Embryonic facial prominence (tissue), 1 donor: ENCODE data around the gene AFAP1.

Experiments used
- DNase-seq: peaks from one replicate; pipeline ENCODE4 v3.0.0-alpha.2; 2016; ENCODE audit errors: extremely low spot score

Gene AFAP1

DNA sequence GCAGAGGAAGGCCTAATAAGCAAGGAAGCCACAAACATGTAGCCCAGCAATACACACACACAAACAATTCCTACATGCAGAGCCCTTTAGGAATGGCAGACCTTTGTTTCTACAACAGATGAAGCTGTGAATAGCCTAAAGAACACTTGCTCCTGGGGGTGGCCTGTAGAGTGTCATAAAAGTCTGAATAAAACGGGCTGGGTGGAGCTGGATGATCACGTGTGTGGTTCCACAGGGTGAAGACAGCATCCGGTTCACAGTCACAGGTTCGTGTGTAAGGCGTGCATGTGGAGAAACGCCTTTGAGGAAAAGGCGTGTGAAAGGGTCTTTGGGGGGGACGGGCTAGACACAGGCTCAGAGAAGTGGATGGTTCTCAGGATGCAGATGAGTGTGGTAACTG, 156.1 kb downstream of the AFAP1 start:
- no peak for DNase-seq

DNA sequence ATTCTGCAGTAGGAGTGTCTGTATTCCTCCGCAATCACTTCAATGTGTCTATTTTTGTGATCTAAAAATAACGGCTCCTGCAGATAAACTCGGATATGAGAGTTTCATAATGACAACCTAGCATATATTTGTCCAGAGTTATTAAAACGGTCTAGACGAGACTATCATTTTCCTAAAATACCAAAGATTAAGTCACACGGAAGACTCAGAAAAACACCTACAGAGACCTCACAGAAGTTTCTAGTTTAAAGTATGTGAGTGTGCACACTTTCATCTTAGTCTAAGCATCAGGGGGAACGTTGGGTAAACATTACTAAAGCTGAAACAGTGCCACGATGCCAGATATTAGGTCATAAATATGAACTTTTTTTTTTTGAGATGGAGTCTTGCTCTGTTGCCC, 156.9 kb downstream of the AFAP1 start:
- no peak for DNase-seq

DNA sequence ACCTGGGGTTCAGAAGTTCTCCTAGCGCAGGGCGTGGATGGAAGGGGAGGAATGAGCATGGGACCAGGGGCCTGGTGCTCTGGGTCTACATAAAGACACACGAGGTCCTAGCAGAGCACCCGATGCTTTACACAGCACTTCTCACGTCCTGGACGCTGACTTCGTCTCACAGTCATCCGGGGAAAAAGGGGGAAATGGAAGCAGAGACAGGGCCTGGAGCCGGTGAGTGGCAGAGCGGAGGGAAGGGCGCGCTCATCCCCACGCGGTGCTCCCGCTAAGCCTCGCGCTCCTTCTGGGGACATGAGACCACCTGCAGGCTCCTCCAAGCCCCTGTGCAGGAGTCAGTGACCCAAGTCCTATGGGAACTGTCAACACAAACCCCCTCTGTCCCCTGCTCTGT, 157.7 kb downstream of the AFAP1 start:
- no peak for DNase-seq

DNA sequence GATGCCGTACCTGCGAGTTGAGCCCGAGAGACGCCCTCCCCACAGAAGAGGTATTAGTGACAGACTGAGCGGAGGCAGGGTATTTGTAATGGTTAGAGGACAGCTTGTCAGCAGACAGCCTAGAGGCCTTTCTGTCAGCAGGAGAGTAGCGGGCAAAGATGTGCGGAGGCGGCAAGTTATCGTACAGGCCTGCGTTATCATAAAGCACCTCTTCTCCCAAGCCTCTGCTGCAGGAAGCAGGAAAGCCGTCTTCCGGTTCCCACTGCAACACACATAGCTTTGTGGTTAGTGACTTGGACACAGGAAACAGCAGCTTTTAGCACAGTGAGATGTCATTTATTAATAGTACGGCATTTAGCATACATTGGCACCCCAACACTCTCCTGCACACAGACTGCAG, 158.3 kb downstream of the AFAP1 start:
- no peak for DNase-seq

DNA sequence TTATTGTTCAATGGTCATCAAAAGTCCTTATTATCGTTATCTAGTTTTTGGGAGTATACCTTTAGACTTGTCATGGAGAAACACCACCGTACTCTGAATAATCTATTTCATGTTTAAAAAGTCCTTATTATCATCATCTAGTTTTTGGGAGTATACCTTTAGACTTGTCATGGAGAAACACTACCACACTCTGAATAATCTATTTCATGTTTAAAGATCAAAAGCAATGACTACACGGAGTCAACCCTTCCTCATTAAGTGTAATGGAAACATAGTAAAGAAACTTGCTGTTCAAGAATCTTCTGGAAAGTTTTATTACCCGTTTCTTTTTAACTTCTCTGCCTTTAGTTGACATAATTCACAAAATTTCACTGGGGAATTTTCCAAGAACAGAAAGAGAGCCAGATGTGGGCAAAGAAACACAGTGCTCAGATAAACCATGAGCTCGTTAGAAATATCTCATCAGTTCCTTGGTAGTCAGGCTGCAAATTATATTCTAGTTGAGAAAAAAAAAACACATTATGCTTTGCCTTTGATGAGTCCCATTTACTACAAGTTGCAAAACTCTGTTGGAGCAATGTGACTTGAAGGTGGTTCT, 158.8 kb downstream of the AFAP1 start:
- DNase-seq: no peak

DNA sequence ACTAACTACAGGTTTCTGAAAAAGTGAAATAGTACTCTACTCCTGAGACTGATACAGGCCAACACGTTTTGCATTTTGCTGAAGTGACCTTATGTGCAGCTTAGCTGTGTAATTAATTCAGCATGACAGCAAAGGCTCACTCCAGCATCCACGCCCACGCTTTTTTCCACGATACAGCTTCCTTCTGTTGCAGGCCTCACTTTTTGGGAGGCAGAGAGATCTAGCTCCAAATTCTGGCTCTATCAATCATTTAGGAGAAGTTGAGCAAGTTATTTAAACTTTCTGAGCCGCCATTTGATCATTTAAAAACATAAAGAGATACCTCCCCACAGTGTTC, 160.3 kb downstream of the AFAP1 start:
- no peak for DNase-seq

DNA sequence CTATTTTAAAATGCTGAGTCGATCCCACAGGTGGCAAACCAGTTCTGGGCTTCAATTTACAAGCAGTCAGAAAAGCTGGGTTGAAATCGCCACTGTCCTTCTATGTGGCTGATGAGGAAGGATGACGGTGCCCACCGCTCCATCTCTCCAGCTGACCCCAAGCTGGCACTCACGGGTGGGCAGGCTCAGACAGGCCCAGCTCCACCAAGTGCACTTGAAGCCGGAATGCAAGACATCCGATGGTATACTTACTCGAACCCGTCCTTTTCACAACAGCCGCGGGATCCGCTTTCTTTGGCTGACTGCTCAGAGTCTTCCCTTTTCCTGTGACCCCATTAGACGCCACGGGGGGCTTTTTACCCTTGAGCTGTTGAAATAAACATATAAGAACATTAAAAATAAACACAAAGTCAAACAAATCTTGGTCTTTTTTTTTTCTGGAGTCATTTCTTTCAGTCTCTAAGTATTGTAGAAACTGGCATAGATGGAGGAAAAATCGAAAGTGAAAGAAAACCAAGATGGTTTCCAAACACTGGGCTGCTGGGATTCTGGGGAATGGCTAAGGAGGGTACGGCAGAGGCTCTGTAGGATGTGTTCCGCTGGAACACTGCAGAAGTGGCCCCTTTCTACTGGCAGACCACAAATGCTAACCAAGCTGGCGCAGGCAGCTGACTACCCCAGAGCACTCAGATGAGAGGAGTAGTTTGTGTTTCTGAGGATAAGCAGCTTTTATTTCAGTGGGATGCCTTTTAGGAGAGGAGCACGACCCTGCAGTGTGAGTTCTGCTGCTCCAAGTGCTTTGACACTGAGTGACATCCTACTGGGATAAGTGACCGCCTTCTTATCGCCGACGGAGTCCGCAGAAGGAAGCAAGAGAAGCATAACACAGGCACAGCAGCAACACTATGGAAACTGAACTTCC, 160.9 kb downstream of the AFAP1 start:
- DNase-seq: no peak

DNA sequence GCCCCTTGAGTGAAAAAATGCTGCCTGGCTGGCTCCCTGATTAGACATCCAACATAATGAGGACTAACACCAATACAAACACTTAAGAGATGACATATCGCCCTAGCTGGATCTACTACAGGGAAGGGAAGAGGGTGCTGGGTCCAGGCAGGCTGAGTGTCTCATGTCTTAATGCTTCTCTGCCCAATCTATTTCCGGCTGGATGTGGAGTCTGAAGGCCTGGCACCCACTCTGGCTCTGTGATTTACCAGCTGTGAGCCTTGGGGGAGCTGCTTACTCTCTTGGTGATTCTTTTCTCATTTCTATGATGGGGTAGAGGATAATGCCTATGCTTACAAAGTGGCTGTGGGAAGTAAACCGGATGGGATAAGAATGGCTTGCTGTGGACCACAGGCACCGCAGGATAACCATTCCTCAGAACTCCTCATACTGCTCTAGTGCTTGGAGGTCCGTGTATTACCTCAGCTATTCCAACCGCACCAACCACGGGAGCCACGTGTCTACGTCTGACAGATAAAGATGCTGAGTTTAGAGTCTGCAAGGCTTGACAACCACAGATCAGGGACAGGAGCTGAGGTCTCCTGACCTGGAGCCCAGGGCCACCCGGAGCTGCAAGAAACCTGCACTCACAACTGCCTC, 161.7 kb downstream of the AFAP1 start:
- DNase-seq: no peak

DNA sequence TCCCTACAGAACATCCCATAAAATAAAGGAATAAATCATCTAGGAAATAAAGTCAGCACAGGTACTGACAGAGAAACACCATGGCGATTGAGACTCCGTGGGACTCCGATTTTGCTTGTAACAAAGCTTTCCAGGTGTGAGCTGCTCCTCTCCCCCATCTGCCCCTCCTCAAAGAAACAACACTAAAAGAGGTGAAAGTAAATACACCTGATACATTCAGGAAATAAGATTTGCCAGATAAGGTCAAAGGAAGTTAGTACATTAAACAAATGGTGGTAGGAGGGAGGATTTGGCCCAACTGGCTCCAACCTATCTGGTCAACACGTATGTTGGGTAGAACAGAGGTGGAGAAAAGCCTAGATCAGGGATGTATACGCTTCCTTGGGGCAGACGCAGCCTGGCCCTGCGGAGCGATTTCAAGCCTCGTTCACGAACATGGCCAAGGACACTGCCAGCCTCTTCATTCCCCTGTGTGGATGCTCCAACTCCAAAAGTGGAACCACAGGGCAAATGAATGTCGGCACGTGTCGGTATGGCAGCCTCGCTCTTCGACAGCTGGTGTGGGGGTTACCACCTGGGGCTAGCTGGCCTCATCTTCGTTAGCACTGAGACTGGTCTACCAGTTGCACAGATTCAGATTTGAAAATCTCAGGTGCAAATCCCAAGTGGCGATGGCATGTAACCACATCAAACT, 162.5 kb downstream of the AFAP1 start:
- no peak for DNase-seq

DNA sequence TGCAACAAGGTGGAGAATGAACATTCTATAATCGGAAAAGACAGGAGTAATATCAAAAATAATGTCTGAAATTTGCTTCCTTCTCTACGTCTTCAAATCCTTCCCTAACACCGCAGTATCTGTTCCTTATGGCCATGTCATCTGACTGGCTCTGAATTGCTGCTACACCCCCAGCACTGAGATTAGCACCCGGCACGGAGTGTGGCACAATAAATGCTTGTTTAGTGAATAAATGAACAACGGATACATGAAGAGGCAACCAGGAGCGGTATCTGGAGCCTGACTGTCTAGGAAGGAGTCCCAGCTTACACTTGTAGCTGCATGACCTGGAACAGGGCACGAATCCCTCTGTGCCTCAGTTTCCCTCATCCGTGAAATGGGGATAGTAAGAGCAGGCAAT, 164.3 kb downstream of the AFAP1 start:
- DNase-seq: no peak

DNA sequence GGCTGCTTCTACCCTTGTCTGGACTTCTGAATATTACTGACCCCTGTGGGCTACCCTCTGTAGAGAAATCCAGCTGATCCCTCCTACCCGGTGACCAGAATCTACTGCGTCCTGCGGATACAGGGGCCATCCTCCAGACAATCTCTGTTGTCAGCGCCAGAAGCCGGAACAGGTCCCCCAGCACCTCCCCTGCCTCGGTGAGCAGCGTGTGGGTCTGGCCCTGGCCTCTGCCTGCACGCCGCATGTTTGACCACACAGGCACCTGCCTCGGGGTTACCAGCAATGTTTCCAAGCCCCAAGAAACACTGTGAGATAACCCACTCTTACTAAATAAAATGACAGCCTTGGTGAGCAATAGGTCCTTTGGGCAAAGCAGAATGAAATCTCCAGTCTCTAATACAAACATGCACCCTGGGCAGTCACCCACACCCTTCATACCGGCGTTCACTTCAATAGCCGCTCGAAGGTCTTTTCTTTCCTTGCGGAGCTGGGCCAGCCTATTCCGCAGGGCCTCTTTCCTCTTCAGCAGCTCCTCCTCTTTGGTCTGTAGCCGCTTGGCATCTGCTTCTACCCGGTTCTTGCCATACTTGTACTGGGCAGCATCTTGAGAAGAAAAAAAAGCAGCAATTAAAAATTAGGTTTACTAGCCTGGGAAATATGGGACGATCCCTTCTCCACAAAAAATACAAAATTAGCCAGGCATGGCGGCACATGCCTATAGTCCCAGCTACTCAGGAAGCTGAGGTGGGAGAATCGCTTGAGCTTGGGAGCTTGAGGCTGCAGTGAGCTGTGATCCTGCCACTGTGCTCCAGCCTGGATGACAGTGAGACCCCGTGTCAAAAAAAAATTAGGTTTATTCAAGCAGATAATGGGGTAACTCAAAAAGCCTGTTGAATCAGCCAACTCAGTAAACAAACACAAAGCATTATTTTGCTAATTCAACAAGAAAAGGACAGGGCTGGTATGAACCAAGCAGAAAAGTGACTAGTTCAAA, 165.1 kb downstream of the AFAP1 start:
- DNase-seq: no peak

DNA sequence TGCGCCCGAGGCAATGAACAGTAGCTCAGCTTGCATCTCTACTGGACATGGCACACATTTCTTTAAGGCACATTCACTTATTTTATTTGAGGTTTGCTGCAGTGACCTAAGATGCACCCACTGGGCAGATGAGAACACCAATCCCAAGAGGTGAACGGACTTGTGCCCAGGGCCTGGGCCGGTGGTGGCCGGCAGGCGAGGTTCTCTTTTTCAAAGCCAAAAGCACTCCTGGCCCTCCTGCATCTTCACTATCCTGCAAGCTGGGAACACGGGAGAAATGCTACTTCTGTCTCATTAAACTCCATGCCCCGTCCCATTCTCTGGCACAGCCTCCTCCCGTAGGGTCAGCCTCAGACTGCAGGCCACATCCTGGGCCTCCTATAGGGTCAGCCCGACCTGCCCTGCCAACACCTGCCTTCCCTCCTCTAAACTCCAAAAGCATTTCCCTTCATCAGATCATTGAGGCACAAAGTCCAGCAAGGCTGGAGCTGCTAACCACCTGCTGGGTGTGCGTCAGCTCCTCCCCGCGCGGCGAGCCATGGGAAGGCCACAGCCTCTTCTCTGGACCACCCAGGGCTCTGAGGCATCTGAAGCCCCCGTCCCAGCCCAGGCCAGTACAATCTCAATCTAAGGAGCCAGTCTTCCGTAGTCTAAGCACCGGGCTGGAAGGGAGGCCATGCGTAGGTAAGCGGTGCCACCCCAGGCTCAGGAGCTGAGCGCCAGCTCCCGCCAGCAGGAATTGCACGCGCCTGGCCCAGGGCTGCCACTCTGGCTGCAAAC, 166.1 kb downstream of the AFAP1 start:
- no peak for DNase-seq

DNA sequence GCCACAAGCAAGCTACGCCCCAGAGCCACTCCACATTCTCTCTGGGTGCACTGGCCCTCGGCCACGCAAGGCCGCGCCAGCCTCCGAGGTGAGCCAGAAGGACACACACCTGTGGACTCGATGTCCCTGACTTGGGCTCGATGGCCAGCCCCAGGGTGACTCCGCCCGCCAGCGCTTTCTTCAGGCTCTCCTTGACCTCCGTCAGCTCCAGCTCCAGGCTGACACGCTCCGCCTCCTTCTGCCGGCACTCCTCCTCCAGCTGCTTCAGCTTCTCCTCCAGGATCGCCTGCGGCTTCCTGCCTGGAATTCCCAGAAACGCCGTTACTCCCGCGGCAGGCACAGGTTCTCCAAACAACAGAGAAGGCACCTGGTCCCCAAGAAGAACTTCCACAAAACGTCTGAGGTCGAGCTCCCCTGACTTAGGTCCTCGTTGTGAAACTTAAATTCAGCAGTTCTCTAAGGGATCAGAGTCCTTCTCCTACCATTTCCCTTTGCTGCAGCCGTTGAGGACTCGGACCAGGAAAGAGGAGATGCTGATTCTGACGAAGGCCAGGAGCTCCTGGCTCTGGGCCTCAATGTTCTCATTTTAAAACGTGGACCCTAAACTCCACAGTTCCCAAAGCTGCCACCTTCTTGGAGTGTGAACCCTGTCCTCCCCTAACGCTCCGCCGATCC, 166.8 kb downstream of the AFAP1 start:
- DNase-seq: no peak

DNA sequence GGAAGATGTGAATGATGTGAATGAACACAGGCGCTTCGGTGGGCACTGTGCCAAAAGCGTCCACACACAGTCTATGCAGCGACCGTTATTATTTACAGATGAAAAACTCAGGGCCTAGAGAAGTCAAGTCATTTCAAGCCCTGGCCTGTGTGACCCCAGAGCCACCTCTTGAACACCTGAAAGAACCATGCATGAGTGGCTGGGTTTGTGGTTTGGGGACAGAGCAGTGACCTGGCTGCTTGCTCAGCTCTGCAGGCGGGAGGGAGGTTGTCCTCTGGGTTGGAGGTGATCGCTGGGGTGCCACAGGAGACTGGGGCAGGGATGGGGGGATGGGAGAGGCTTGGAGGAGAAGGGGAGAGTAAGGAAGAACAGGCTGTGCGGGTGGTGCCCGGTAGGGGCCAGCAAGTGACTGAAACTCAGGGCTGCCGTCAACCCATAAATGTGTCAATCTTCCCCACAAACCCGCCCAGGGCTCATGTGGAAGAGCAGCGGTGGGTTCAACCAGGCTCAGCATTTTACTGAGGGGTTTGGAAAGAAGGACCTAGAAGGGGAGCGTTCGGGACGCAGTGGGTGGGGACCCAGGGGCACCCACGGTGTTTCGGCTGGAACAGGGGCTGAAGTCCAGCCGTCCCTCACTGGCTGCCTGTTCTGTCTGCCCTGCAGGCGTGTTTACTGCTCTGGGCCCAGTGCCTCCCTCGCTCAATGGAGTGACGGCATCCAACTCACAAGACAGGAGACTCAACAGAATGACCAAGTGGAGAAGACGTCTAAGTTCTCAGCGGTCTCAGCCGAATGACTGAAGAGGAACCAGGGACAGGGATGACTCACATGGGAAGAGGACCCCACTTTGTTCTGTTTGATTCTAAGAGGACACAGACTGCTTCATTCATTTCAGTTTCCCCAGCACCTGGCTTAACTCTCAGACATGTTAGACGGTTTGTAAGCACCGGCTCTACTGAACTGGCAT, 167.8 kb downstream of the AFAP1 start:
- DNase-seq: no peak

DNA sequence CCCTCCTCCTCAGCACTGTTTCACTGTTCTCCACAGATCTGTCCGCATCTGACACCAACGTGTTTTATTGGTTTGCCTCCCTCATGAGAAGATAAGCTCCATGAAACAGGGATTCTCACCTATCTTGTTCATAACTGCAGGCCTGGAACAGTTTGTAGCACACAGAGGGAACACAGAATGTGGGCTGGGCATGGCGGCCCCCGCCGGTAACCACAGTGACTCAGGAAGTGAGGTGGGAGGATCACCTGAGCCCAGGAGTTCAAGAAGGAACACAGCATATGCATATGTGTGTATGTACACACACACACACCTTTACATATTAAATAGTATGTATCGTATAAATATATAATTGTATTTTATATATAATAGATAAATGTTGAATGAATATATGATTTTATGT, 168.6 kb downstream of the AFAP1 start:
- DNase-seq: no peak

DNA sequence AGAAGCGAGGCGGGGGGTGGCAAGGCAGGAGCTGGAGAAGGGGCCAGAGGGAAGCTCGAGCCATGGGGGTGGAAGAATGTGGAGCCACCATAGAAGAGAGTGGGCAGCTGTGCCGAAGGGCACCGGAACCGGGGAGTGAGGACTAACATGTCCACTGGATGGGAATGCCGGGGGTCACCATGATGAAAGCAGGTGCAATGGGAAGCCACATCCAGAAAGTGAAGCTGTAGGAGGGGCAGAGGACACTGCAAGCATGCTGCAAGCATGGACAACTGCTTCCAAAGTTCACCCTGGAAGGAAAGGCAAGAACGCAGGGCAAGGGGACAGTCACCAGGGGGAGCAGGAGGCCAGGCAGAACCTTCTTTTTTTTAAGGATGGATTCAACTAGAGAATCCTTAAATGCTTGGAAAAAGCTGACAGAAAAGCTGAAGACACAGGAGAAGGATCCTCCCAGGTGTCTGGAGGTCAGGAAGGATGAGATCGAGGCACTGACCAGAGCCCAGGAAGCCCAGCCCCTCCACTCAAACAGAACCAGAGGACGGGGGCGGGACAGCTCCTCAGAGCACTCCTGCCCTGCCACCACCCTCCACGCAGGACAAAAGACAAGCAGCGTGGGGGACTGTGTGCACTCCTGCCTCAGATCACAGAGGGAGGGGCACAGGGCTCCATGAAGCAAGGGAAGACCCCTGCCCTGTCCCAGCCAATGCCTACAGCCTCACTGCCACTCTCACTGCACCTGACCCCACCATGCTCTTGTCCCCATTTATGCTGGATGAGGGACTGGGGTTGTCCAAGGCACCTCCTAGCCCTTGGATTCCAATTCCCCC, 169.2 kb downstream of the AFAP1 start:
- DNase-seq: no peak

DNA sequence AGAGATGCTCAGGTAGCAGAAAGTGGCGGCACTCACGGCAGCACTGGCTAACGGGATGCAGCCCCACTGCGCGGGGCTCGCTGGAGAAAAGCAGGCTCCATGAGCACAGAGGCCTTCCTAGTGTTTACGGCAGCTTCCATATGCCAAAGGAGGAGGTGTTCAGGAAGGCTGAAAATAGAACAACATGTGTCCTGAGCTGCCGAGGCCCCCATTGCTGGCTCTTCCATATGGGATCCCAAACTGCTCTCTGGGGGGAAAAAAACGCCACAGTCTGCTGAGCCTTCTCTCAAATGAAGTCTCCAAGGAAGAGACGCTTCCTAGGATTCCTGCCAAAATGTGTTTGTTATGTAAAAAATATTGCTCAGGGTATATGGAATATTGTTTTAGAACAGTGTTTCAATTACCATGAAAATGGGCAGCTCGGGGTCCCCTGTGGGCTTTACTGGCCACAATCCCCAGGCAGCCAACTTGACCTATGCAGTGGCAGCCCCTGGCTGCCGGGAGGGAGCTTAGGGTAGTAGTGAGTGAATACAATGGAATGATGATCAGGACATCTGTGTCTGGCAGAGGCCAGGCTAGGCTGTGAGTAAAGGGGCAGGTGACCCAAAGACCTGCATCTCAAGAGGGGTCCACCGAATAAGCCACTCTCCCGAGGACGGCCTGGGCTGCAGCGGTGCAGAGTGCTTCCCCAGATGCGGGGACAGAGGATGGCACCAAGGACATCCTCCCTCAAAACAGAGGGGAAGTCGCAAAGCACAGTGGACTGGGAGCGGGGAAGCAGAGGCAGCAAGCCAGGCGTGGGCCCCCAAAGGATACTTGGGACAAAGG, 170.1 kb downstream of the AFAP1 start:
- no peak for DNase-seq
